Glutamatergic neuron (in vitro differentiated cells): ENCODE data around the gene METAP1D. TPM values are rescaled to one million over a fixed set of nuclear protein-coding genes. Genes with fewer than 3 reads are reported as not detected.

Source experiments
- DNase-seq: peaks from one replicate; pipeline ENCODE4 v3.0.0; 2022
- H3K27ac Mint-ChIP-seq: one replicate; pipeline ENCODE4 v1.8.0; 2020; ENCODE audit warnings: mild to moderate bottlenecking, mixed read lengths, inconsistent platforms; ENCODE audit not compliant: unreplicated experiment
- H3K27me3 Mint-ChIP-seq: one replicate; pipeline ENCODE4 v1.8.0; 2020; ENCODE audit warnings: mild to moderate bottlenecking, moderate library complexity, mixed read lengths, inconsistent platforms; ENCODE audit not compliant: unreplicated experiment
- H3K36me3 Mint-ChIP-seq: one replicate; pipeline ENCODE4 v1.8.0; 2020; ENCODE audit warnings: mild to moderate bottlenecking, mixed read lengths, inconsistent platforms; ENCODE audit not compliant: unreplicated experiment
- H3K4me1 Mint-ChIP-seq: one replicate; pipeline ENCODE4 v1.8.0; 2020; ENCODE audit warnings: mild to moderate bottlenecking, low read depth, mixed read lengths, inconsistent platforms; ENCODE audit not compliant: unreplicated experiment
- H3K4me3 Mint-ChIP-seq: one replicate; pipeline ENCODE4 v1.8.0; 2020; ENCODE audit warnings: mild to moderate bottlenecking, mixed read lengths, inconsistent platforms; ENCODE audit not compliant: unreplicated experiment
- H3K9me3 Mint-ChIP-seq: one replicate; pipeline ENCODE4 v1.8.0; 2020; ENCODE audit warnings: mild to moderate bottlenecking, moderate library complexity, mixed read lengths, inconsistent platforms; ENCODE audit not compliant: unreplicated experiment
- total RNA-seq: library from RNA; stranded (reverse); fragmentation: NEBNext Ultra II Directional; extraction: Animal tissue kit (Norgen Biotek cat#: 25700); gene quantifications from one replicate; pipeline ENCODE4 v1.2.1, GENCODE V29; 2021; ENCODE audit not compliant: unreplicated experiment
- TF ChIP-seq, protein P1 (sequence below): fragments of 200-600 bp; sonication (generic); IDR thresholded peaks from one replicate; pipeline ENCODE4 v1.5.0; 2021; ENCODE audit not compliant: partially characterized antibody, unreplicated experiment

The METAP1D gene
- total RNA-seq, 1 donor from 2014 or later = 5.1 TPM

DNA sequence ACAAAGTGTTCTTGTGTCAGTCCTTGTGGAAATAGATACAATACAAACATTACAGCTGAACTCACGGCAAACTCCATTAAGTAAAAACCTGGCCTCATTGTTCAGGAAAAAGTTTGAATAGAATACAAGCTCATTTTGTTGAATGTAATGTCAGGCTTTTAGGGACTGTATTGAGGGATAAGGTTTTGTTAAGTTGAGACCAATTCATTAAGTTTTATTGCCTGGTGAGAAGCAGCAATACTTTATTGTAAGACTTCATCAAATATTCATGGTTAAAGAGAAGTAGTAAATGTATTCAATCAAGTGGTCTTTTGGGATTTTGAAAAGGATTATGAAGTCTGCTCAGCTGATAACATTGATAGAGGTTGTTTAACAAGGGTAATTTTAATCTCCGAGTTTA, 35.4 kb upstream of the METAP1D start:
- no peaks in the 10 kb centered on the region for H3K36me3 Mint-ChIP-seq
- H3K9me3 Mint-ChIP-seq = no peaks in the 10 kb centered on the region
- no peak for DNase-seq
- no peak overlapping the region for H3K27ac Mint-ChIP-seq
- no peak overlapping the region for H3K4me3 Mint-ChIP-seq
- no peaks in the 10 kb centered on the region for H3K27me3 Mint-ChIP-seq
- H3K4me1 Mint-ChIP-seq = no peaks in the 10 kb centered on the region
- TF ChIP-seq, protein P1, sequence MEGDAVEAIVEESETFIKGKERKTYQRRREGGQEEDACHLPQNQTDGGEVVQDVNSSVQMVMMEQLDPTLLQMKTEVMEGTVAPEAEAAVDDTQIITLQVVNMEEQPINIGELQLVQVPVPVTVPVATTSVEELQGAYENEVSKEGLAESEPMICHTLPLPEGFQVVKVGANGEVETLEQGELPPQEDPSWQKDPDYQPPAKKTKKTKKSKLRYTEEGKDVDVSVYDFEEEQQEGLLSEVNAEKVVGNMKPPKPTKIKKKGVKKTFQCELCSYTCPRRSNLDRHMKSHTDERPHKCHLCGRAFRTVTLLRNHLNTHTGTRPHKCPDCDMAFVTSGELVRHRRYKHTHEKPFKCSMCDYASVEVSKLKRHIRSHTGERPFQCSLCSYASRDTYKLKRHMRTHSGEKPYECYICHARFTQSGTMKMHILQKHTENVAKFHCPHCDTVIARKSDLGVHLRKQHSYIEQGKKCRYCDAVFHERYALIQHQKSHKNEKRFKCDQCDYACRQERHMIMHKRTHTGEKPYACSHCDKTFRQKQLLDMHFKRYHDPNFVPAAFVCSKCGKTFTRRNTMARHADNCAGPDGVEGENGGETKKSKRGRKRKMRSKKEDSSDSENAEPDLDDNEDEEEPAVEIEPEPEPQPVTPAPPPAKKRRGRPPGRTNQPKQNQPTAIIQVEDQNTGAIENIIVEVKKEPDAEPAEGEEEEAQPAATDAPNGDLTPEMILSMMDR = no peak

DNA sequence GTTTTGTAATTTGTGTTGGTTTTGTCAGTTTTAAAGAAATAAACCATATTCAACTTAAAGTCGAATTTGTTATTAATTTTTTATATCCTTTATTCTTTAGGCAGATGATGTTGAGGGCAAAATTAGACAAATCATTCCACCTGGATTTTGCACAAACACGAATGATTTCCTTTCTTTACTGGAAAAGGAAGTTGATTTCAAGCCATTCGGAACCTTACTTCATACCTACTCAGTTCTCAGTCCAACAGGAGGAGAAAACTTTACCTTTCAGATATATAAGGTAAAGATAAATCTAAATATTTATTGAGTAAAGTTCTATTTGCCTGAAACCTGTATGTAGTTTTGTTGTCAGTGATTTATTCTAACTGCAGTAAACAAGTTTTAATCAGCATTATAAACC, 34.5 kb upstream of the METAP1D start:
- Mint-ChIP-seq H3K27ac (no peak overlapping the region), H3K27me3 (no peaks in the 10 kb centered on the region), H3K4me1 (no peaks in the 10 kb centered on the region), H3K36me3 (no peaks in the 10 kb centered on the region), H3K4me3 (no peak overlapping the region), H3K9me3 (no peaks in the 10 kb centered on the region)
- TF ChIP-seq, protein P1 = no peak
- no peak for DNase-seq

DNA sequence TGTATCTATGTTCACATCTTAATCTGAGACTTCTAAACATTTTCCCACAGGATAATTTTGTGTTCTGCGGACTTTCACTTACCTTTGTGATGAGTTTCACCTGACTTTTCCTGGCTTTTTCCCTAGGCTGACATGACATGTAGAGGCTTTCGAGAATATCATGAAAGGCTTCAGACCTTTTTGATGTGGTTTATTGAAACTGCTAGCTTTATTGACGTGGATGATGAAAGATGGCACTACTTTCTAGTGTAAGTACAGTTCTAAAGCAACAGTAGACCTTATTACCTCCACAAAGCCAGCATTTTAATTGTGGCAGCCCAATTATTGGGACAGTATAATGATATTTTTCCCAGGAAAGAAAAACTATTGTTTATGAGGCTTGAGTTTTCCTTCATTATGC, 34.1 kb upstream of the METAP1D start:
- DNase-seq = no peak
- Mint-ChIP-seq H3K27me3 (no peaks in the 10 kb centered on the region), H3K27ac (no peak overlapping the region), H3K4me3 (no peak overlapping the region), H3K9me3 (no peaks in the 10 kb centered on the region), H3K4me1 (no peaks in the 10 kb centered on the region), H3K36me3 (no peaks in the 10 kb centered on the region)
- TF ChIP-seq, protein P1 = no peak

DNA sequence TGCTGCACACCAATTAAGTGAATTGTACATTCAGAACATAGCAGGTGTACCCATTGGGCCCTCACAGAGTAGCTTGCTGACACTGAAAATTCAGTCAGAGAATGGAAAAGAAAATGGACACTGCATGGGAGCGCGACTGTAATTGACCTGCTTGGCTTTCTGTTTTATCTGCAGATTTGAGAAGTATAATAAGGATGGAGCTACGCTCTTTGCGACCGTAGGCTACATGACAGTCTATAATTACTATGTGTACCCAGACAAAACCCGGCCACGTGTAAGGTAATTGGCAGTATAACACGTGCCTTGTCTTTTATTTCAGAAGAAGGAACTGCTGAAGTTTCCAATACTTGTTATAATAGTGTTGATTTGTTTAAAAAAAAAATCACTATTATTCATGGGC, 33.5 kb upstream of the METAP1D start:
- DNase-seq = no peak
- Mint-ChIP-seq H3K9me3 (no peaks in the 10 kb centered on the region), H3K4me1 (no peaks in the 10 kb centered on the region), H3K27me3 (no peaks in the 10 kb centered on the region), H3K27ac (no peak overlapping the region), H3K36me3 (no peaks in the 10 kb centered on the region), H3K4me3 (no peak overlapping the region)
- TF ChIP-seq, protein P1 = no peak

DNA sequence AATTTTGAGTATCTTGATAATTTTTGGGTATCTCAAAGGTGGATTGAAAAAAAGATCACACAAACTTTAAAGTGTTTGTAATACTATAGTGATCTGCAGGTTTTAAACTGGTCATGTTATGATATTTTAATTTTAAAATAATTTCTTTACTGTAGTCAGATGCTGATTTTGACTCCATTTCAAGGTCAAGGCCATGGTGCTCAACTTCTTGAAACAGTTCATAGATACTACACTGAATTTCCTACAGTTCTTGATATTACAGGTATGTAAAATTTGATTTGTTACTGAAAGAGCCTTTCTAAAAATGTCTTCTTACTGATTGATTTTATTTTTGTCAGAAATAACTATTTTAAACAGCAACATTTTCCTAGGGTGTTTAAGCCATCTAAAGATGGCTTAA, 33.1 kb upstream of the METAP1D start:
- Mint-ChIP-seq H3K27me3 (no peaks in the 10 kb centered on the region), H3K27ac (no peak overlapping the region), H3K4me3 (no peak overlapping the region), H3K4me1 (no peaks in the 10 kb centered on the region), H3K36me3 (no peaks in the 10 kb centered on the region), H3K9me3 (no peaks in the 10 kb centered on the region)
- no peak for DNase-seq
- TF ChIP-seq, protein P1 = no peak
